Hepatocyte (in vitro differentiated cells): ENCODE data around the gene RAB3IP.

ENCODE experiments used
- EZH2 ChIP-seq: fragments of 200-600 bp; sonication (generic); IDR thresholded peaks from 2 replicates; pipeline ENCODE4 v1.6.1; 2016; ENCODE audit warnings: antibody characterized with exemption, mild to moderate bottlenecking, borderline replicate concordance
- EZH2phosphoT487 ChIP-seq: fragments of 200-600 bp; sonication (generic); IDR thresholded peaks from one replicate; pipeline ENCODE4 v1.6.1; 2018; ENCODE audit warnings: antibody characterized with exemption, mild to moderate bottlenecking, low read depth, moderate library complexity; ENCODE audit not compliant: unreplicated experiment, severe bottlenecking
- TF ChIP-seq, protein P1 (sequence below): fragments of 200-600 bp; sonication (generic); IDR thresholded peaks from 2 replicates; pipeline ENCODE4 v1.5.1; 2016; ENCODE audit warnings: antibody characterized with exemption, mild to moderate bottlenecking; ENCODE audit not compliant: poor library complexity

DNA sequence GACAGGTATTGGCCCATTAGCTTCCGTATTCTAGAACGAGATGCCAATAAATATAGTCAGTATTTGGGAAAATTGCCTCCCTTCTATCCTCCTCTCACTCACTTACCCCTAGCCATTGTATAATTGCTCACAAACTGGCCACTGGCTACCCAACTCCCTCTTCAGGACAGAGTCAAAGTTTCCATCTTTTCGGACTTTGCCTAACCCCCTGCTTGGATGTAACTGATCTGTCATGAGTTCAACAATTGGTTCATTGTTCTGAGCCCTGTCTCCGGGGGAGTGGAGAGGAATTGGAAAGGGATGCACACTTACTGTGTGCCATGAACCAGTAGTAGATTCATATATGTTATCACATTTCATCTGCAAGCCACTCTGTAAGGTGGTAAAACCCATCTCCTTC is 98.5 kb downstream of the RAB3IP start:
- TF ChIP-seq, protein P1, sequence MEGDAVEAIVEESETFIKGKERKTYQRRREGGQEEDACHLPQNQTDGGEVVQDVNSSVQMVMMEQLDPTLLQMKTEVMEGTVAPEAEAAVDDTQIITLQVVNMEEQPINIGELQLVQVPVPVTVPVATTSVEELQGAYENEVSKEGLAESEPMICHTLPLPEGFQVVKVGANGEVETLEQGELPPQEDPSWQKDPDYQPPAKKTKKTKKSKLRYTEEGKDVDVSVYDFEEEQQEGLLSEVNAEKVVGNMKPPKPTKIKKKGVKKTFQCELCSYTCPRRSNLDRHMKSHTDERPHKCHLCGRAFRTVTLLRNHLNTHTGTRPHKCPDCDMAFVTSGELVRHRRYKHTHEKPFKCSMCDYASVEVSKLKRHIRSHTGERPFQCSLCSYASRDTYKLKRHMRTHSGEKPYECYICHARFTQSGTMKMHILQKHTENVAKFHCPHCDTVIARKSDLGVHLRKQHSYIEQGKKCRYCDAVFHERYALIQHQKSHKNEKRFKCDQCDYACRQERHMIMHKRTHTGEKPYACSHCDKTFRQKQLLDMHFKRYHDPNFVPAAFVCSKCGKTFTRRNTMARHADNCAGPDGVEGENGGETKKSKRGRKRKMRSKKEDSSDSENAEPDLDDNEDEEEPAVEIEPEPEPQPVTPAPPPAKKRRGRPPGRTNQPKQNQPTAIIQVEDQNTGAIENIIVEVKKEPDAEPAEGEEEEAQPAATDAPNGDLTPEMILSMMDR: no peak
- TF ChIP-seq EZH2 (no peak), EZH2phosphoT487 (no peak)
